GM13976 (cell line): Measurements from ENCODE around the gene NGFR.

Source experiments
- DNase-seq: peaks from one replicate; pipeline ENCODE4 v3.0.0; 2012; ENCODE audit warnings: low spot score
- in situ Hi-C: fragments of 300-500 bp; cut with MboI; formaldehyde crosslinking; loops from one replicate; pipeline ENCODE4 v1.12.0; 2022; ENCODE audit warnings: low sequenced_read_pairs, mixed read lengths, inconsistent platforms; ENCODE audit not compliant: unreplicated experiment
- TF ChIP-seq, protein P1 (sequence below): IDR thresholded peaks from 2 replicates; pipeline ENCODE4 v1.5.1; 2012; ENCODE audit warnings: borderline replicate concordance, mild to moderate bottlenecking; ENCODE audit not compliant: insufficient read depth; ENCODE audit errors: extremely low read depth, missing control alignments, control extremely low read depth

The NGFR gene

DNA sequence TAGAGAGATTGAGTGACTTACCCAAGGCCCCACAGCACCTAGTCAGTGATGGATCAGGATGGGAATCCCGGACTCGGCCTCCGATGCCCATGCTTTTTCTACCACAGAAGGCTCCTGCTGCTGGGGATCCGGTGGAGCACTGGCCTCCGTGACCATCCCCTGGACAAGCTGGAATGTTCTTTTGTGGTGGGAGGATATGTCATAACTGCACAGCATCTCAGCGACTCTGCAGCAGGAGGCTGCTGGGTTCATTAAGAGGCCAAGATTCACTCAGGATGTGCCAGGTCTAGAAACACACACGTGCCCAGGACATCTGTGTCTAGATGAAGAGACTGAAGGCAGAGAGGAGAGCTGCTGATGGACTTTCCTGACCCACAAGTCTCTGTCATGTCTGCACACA, 34.7 kb upstream of the NGFR start:
- TF ChIP-seq, protein P1, sequence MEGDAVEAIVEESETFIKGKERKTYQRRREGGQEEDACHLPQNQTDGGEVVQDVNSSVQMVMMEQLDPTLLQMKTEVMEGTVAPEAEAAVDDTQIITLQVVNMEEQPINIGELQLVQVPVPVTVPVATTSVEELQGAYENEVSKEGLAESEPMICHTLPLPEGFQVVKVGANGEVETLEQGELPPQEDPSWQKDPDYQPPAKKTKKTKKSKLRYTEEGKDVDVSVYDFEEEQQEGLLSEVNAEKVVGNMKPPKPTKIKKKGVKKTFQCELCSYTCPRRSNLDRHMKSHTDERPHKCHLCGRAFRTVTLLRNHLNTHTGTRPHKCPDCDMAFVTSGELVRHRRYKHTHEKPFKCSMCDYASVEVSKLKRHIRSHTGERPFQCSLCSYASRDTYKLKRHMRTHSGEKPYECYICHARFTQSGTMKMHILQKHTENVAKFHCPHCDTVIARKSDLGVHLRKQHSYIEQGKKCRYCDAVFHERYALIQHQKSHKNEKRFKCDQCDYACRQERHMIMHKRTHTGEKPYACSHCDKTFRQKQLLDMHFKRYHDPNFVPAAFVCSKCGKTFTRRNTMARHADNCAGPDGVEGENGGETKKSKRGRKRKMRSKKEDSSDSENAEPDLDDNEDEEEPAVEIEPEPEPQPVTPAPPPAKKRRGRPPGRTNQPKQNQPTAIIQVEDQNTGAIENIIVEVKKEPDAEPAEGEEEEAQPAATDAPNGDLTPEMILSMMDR: no peak
- no peak for DNase-seq
- in situ Hi-C loops: no loop called here

DNA sequence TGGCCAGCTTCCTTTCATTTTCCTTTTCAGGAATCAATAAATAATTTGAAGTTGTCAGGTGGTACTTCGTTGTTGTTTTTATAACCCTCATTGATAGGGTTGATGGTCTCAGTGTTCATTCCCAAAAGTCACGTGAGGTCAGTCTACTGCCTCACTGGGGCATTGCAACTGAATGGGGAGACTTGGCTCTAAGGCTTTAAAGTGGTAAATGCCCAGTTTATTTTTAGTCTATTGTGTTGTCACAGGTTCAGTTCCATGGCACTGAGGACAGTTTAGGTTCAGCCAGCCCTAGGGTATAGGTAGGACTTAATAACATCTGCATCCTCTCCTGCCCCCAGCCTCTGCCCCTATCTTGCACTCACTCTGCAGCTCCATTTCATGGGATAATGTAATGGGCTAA, 33.5 kb upstream of the NGFR start:
- in situ Hi-C loops: no loop called here
- DNase-seq: no peak
- TF ChIP-seq, protein P1: no peak

DNA sequence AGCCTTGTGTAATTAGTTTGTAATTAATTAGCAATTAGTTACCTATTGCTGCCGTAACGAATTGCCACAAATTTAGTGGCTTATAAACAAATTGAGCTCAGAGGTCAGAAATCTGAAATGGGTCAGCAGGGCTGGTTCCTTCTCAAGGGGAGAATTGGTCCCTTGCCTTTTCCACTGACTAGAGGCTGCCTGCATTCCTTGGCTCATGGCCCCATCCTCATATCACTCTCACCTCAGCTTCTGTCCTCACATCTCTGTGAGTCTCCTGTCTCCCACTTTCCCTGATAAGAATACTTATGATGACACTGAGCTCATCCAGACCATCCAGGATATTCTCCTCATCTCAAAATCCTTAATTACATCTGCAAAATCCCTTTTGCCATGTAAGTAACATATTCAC, 31.0 kb upstream of the NGFR start:
- in situ Hi-C loops: no loop called here
- TF ChIP-seq, protein P1: no peak
- DNase-seq: no peak

DNA sequence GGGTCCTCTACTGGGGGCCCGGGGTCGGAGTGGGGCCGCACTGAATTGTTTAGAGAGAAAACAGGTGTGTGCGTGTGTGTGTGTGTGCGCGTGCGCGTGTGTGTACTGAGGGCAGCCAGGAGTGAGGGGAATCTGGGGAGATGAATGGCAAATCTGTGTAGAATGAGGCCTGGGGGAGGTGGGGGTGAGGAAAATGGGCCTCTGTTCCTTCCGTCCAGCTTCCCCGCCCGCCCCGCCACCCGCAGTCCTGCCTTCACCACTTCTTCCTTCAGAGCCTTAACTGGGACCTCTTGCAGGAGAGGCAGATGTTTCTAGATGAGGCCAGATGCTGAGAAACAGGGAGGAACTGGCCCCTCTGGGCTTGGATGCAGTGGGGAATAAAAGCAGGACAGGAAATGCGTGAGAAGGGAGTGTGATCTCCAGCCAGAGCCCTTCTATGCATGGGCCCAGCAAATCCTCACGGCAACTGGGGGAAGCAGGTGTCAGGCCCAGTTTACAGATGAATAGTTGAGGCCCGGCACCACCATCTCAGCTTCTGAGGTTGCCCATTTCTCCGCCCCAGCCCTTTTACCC, 29.7 kb upstream of the NGFR start:
- in situ Hi-C loops: no loop called here
- TF ChIP-seq, protein P1: no peak
- DNase-seq: no peak

DNA sequence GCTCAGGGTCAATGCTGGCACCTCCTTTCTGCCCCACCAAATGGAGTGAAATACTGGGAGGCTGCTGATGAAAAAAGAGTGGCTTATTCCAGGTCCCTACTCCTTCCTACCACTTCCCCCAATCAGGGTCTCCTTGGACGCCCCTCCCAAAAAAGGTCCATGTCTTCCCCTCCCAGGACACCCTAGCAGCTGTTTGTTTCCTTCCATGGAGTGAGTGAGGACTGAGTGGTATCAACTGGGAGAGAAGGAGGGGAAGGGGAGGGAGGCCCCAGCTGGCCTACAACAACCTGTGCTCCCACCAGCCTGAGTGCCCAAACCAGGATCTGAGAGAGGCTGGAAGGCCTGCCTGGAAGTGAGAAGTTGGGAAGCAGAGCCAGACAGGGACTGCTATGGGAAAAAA, 28.7 kb upstream of the NGFR start:
- TF ChIP-seq, protein P1: no peak
- no peak for DNase-seq
- in situ Hi-C loops: no loop called here

DNA sequence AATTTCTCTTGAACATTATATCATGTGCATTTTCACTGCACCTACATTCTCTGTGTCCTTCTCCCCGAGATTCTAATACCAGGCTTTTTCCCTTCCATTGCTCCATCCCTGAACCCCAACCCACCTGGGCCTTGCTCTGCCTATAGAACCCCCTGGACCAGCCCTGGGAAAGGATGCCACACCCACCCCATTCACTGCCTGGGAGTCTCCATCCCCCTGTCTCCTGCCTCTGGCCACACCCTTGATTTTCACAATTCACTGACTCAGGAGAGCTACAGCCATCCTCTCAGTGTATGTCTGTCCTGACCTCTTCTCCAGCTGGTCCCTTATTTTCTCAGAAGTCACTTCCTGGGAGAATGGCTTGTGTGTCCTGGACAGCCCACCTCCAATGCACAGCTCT, 27.9 kb upstream of the NGFR start:
- in situ Hi-C loops: no loop called here
- TF ChIP-seq, protein P1: no peak
- no peak for DNase-seq
